GM13977 (cell line): Measurements from ENCODE around the gene ETS1.

Experiments
- DNase-seq: peaks from one replicate; pipeline ENCODE4 v3.0.0; 2012; ENCODE audit warnings: low spot score
- CTCF ChIP-seq: IDR thresholded peaks from 2 replicates; pipeline ENCODE4 v1.5.1; 2012; ENCODE audit warnings: mild to moderate bottlenecking, control low read depth; ENCODE audit not compliant: insufficient read depth; ENCODE audit errors: extremely low read depth, missing control alignments
- in situ Hi-C: fragments of 300-500 bp; cut with MboI; formaldehyde crosslinking; loops from one replicate; pipeline ENCODE4 v1.12.0; 2022; ENCODE audit warnings: low sequenced_read_pairs, low pct_unique_long_range_greater_than_20kb, mixed read lengths, inconsistent platforms; ENCODE audit not compliant: unreplicated experiment

The ETS1 gene

GRCh38 chr11:128582496-128583366, 4.6 kb downstream of the ETS1 start:
- in situ Hi-C loops = no loop called here
- no peak for DNase-seq

DNA sequence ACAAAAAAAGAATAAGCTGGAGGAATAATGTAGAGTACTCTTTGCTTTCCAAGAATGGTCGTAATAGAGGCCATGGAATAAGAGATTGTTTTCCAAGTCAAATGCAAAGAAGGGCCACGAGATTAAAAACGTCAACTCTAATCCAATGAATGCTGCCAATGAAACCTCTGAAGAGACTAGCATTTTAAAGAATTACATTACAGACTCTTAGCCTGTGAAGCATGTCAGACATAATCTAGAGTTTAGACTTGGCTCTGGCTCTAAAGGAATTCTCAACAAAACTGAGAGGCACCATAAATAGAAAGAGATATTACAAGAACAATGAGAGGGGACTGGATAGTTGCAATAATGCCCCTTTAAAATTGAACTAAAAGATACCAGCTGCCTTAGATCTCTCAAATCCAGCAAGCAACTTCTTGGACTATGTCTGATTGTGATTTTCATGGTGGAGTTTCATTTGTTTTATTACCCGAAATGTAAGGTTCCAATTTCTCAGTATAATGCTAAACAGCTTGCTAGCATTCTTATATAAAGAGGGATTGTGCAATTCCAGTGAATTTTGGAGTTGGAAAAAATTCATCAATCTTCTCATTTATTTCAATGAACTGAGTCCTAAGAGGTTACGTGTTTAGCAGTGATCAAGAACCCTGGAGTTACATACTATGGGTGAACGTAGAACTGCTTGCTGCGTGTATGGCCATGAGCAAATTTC, 5.6 kb downstream of the ETS1 start:
- no peak for TF ChIP-seq CTCF
- in situ Hi-C loops = no loop called here
- no peak for DNase-seq

More at GRCh38 chr11:128582496-128583366, 4.6 kb downstream of the ETS1 start:
- no peak for TF ChIP-seq CTCF

DNA sequence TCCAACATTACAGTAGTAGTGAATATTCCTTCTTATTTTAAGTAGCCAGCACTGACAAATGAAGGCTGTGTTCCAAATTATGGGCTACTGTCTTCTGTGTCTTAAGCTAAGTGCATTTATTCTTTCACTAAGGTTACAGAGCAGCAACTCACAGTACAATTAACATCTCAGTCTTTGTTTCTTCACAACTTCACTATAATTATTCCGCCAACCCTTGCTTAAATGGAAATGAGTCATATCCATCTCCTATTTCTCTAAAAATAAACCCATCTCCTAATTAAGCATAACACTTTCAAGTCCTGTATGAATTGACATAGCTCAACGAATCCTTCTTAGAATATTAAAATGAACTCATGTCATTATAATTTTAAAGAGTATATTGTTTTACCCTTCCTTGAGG, 6.7 kb downstream of the ETS1 start:
- in situ Hi-C loops = no loop called here
- TF ChIP-seq CTCF = no peak
- DNase-seq = no peak

- in situ Hi-C loops = no loop called here
- peak; percentile 43 for DNase-seq
- TF ChIP-seq CTCF = no peak
These were observed 7.4 kb downstream of the ETS1 start for GRCh38 chr11:128579798-128580504.

DNA sequence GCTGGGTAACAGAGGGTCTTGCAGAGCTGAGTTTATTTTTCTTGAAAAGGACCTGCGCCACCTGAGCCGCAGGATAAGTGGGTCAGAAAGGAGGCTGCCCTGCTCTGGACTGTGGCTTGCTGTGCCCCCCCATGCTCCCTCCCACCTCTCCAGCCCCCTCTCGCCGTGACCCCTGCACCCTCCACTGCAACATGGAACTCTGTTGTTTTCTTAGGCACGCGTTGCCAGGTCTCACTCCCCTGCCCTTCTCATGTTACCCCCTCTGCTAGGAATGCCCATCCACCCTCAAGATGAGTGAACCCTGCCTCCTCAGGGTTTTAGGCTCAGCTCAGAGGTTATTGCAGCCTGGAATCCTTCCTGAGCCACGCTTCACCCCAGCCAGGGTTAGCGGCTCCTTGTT, 10.8 kb downstream of the ETS1 start:
- in situ Hi-C loops = no loop called here
- no peak for TF ChIP-seq CTCF
- no peak for DNase-seq

- no peak for DNase-seq
- in situ Hi-C loops = no loop called here
- no peak for TF ChIP-seq CTCF
These were observed 11.4 kb downstream of the ETS1 start for GRCh38 chr11:128575961-128576350.
